ENCODE measurements around the gene PDXP.

GRCh38 chr22:37659897-37660708 is 1.6 kb downstream of the PDXP start:
- TF ChIP-seq CTCF (IDR thresholded peaks at IDR 0.05) = no peak
- TF ChIP-seq POLR2A (IDR thresholded peaks at IDR 0.05) = no peak
